ENCODE measurements around the gene VASH2. TPM values are rescaled to one million over a fixed set of nuclear protein-coding genes. Genes with fewer than 3 reads are reported as not detected.

Gene VASH2
- total RNA-seq, 1 experiment from 2014 or later, result 303 TPM

DNA sequence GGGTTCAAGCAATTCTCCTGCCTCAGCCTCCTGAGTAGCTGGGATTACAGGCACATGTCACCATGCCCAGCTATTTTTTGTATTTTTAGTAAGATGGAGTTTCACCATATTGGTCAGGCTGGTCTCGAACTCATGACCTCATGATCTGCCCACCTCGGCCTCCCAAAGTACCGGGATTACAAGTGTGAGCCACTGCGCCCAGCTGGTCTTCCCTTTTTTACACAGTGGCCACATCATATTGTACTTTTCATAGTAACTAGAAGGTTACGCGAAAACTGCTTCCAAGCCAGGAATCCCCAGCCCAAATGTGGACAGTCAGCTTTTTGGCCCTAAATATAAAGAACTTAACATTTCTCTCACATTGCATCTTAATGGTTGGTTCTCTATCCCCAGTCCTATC lies 4.2 kb downstream of the VASH2 start:
- ATAC-seq, result no peak
- Mint-ChIP-seq H3K36me3 (peaks cover 82% of the 10 kb centered on the region), H3K4me3 (peak overlapping the region; percentile 88), H3K27me3 (ENCODE audit: low read depth) (no peaks in the 10 kb centered on the region; the same call in none of the 2 replicates), H3K9me3 (no peaks in the 10 kb centered on the region), H3K4me1 (peaks cover 78% of the 10 kb centered on the region), H3K27ac (peak overlapping the region; percentile 92)
- no peak for DNase-seq (ENCODE audit: low spot score)
- TF ChIP-seq IRF2 (CRISPR knock-in tag; IDR thresholded peaks at IDR 0.05; ENCODE audit: borderline replicate concordance, low read depth) (no peak), EMX1 (CRISPR knock-in tag; IDR thresholded peaks at IDR 0.05) (no peak), ESRRA (CRISPR knock-in tag; IDR thresholded peaks at IDR 0.05; ENCODE audit: borderline replicate concordance) (no peak), NFATC4 (CRISPR knock-in tag; IDR thresholded peaks at IDR 0.05) (no peak), SP1 (CRISPR knock-in tag; conservative IDR thresholded peaks at IDR 0.05) (no peak), ZNF416 (CRISPR knock-in tag; IDR thresholded peaks at IDR 0.05) (no peak)
- TF ChIP-seq, protein P1, sequence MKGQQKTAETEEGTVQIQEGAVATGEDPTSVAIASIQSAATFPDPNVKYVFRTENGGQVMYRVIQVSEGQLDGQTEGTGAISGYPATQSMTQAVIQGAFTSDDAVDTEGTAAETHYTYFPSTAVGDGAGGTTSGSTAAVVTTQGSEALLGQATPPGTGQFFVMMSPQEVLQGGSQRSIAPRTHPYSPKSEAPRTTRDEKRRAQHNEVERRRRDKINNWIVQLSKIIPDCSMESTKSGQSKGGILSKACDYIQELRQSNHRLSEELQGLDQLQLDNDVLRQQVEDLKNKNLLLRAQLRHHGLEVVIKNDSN (CRISPR knock-in tag; IDR thresholded peaks at IDR 0.05), result no peak
- TF ChIP-seq, protein P2, sequence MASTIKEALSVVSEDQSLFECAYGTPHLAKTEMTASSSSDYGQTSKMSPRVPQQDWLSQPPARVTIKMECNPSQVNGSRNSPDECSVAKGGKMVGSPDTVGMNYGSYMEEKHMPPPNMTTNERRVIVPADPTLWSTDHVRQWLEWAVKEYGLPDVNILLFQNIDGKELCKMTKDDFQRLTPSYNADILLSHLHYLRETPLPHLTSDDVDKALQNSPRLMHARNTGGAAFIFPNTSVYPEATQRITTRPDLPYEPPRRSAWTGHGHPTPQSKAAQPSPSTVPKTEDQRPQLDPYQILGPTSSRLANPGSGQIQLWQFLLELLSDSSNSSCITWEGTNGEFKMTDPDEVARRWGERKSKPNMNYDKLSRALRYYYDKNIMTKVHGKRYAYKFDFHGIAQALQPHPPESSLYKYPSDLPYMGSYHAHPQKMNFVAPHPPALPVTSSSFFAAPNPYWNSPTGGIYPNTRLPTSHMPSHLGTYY (CRISPR knock-in tag; IDR thresholded peaks at IDR 0.05), result no peak
- POLR2A ChIA-PET, result no interaction called here
- CTCF ChIA-PET, result interaction anchor here (1.1 kb wide), 1 partner anchor 32 kb away, joined by 4 read pairs; no protein-coding TSS in a partner anchor

DNA sequence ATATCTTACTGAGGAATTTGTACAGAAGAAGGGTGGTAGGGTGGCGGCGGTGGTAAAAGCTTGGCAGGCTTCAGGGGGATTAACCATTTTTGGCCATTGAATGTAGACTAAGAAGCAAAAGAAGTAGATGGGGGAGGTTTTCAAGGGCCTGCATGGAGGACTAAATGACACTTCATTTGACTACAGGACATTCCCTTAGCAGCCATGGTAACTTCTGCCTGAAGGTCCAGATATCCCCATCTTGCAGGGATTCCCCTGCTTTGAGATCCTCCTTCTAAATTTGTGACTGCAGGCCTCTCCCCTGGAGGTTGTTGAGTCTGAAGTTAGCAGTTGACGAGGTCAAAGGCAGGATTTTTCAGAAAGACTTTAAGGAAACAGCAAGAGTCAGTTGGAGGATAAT lies 4.8 kb downstream of the VASH2 start:
- H3K36me3 Mint-ChIP-seq, result peaks cover 88% of the 10 kb centered on the region
- peak overlapping the region; percentile 88 for H3K4me3 Mint-ChIP-seq
- peak overlapping the region; percentile 92 for H3K27ac Mint-ChIP-seq
- H3K27me3 Mint-ChIP-seq (ENCODE audit: low read depth), result no peaks in the 10 kb centered on the region; the same call in 1 of the 2 replicates
- ATAC-seq (no peak), DNase-seq (ENCODE audit: low spot score) (no peak)
- peak; percentile 50; the same call in 1 of the 2 replicates for TF ChIP-seq EMX1 (CRISPR knock-in tag; IDR thresholded peaks at IDR 0.05)
- TF ChIP-seq, protein P3, sequence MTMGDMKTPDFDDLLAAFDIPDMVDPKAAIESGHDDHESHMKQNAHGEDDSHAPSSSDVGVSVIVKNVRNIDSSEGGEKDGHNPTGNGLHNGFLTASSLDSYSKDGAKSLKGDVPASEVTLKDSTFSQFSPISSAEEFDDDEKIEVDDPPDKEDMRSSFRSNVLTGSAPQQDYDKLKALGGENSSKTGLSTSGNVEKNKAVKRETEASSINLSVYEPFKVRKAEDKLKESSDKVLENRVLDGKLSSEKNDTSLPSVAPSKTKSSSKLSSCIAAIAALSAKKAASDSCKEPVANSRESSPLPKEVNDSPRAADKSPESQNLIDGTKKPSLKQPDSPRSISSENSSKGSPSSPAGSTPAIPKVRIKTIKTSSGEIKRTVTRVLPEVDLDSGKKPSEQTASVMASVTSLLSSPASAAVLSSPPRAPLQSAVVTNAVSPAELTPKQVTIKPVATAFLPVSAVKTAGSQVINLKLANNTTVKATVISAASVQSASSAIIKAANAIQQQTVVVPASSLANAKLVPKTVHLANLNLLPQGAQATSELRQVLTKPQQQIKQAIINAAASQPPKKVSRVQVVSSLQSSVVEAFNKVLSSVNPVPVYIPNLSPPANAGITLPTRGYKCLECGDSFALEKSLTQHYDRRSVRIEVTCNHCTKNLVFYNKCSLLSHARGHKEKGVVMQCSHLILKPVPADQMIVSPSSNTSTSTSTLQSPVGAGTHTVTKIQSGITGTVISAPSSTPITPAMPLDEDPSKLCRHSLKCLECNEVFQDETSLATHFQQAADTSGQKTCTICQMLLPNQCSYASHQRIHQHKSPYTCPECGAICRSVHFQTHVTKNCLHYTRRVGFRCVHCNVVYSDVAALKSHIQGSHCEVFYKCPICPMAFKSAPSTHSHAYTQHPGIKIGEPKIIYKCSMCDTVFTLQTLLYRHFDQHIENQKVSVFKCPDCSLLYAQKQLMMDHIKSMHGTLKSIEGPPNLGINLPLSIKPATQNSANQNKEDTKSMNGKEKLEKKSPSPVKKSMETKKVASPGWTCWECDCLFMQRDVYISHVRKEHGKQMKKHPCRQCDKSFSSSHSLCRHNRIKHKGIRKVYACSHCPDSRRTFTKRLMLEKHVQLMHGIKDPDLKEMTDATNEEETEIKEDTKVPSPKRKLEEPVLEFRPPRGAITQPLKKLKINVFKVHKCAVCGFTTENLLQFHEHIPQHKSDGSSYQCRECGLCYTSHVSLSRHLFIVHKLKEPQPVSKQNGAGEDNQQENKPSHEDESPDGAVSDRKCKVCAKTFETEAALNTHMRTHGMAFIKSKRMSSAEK (CRISPR knock-in tag; IDR thresholded peaks at IDR 0.05; ENCODE audit: borderline replicate concordance), result no peak
- TF ChIP-seq, protein P1 (CRISPR knock-in tag; IDR thresholded peaks at IDR 0.05), result no peak
- CTCF ChIA-PET, result interaction anchor here (1.1 kb wide), 1 partner anchor 32 kb away, joined by 4 read pairs; no protein-coding TSS in a partner anchor
- POLR2A ChIA-PET, result no interaction called here
- no peaks in the 10 kb centered on the region for H3K9me3 Mint-ChIP-seq
- H3K4me1 Mint-ChIP-seq, result peaks cover 74% of the 10 kb centered on the region

DNA sequence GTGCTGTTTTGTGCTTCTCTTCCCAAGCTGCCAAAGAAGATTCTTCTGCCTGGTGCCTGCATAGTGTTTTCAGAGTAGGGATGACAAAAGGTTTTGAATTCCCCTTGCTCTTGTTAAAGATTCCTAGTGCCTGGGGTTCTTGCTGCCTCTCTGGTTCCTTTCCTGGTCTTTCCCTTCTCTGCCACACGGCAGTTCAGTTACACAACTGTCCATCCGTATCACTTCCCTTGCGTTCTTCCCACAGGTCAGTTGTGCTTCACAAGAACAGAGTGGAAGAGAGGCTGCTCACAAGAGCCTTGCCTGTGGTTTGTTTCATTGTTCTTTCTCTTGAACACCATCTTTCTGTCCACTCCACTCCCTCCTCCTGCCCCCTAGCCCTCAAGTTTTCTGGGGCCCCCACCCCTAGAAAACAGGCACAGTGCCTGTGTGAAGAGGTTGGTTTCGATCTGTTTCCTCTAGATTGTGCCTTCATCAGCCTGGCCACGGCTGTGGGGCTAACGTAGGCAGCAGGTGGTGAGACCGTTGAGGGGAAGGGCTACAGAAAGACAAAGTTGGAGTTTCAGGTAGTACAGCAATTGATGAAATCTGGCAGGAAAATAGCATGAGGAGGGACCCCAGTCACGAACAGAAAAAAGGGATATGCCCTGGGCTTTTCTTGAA lies 5.8 kb downstream of the VASH2 start:
- H3K9me3 Mint-ChIP-seq, result no peaks in the 10 kb centered on the region
- CTCF ChIA-PET, result no interaction called here

More for the DNA sequence above, 5.8 kb downstream of the VASH2 start:
- Mint-ChIP-seq H3K4me3 (peak overlapping the region; percentile 39), H3K27me3 (ENCODE audit: low read depth) (no peaks in the 10 kb centered on the region), H3K4me1 (peaks cover 77% of the 10 kb centered on the region), H3K36me3 (peaks cover 95% of the 10 kb centered on the region), H3K27ac (peak overlapping the region; percentile 92)
- no peak for DNase-seq (ENCODE audit: low spot score)
- no peak for ATAC-seq
- TF ChIP-seq TEAD1 (CRISPR knock-in tag; IDR thresholded peaks at IDR 0.05), result no peak
- TF ChIP-seq, protein P3 (CRISPR knock-in tag; IDR thresholded peaks at IDR 0.05; ENCODE audit: borderline replicate concordance), result no peak
- POLR2A ChIA-PET, result no interaction called here

All from WTC11 (cell line).